ENCODE results near the gene CKS2. TPM values are rescaled to one million over a fixed set of nuclear protein-coding genes. Genes with fewer than 3 reads are reported as not detected.

Gene CKS2
- total and polyA plus RNA-seq, 2 of the 8 experiments (the other 6 are each of a cell fraction or from before 2014, with no cell fraction given): 337 to 689 TPM

- Histone ChIP-seq H2BK5ac (ENCODE audit: low read depth, low read length) (no peak overlapping the region), H3K23ac (ENCODE audit: insufficient read length) (no peak overlapping the region), H2BK120ac (replicated peaks; ENCODE audit: low read depth, low read length) (no peak overlapping the region), H4K20me1 (replicated peaks in 1 of 2; ENCODE audit: control insufficient read depth in 1 of 2, insufficient read depth in 2 of 2, low read length in 2 of 2) (peaks cover 3 to 19% of the 10 kb centered on the region in 2 experiments), H3K18ac (ENCODE audit: extremely low read depth, low read length) (no peak overlapping the region), H3K79me1 (ENCODE audit: low read depth, low read length) (peaks cover 2% of the 10 kb centered on the region), H3K36me3 (ENCODE audit: control insufficient read depth in 2 of 4, insufficient read depth in 4 of 4, low read length in 3 of 4) (peaks cover 49 to 95% (median 78%) of the 10 kb centered on the region in 4 experiments), H3K27me3 (replicated peaks in 1 of 4; ENCODE audit: control insufficient read depth in 3 of 4, extremely low read depth in 1 of 4, insufficient read depth in 3 of 4, low read length in 3 of 4) (no peaks in the 10 kb centered on the region), H3K4ac (replicated peaks; ENCODE audit: insufficient read length, low read depth, low read length) (no peak overlapping the region), H4K8ac (ENCODE audit: extremely low read depth, insufficient read depth, low read length) (no peak overlapping the region), H2AK5ac (ENCODE audit: low read depth, low read length) (no peak overlapping the region), H3K56ac (replicated peaks; ENCODE audit: insufficient read length, low read depth, low read length) (no peak overlapping the region), H3K14ac (ENCODE audit: insufficient read length) (no peak overlapping the region), H3K4me3 (ENCODE audit: extremely low read depth in 1 of 4, insufficient read depth in 2 of 4, low read depth in 3 of 4, low read length in 4 of 4) (no peak overlapping the region), H2BK12ac (ENCODE audit: low read depth, low read length) (no peak overlapping the region), H3K79me2 (ENCODE audit: control insufficient read depth in 1 of 2, insufficient read depth in 2 of 2, low read length in 2 of 2) (no peaks in the 10 kb centered on the region), H2BK15ac (ENCODE audit: low read length) (no peak overlapping the region), H3K27ac (ENCODE audit: low read depth, low read length) (no peak overlapping the region), H2BK20ac (ENCODE audit: low read length) (no peak overlapping the region), H4K5ac (ENCODE audit: insufficient read length, low read depth, low read length) (no peak overlapping the region), H4K91ac (replicated peaks; ENCODE audit: insufficient read length, low read length) (no peak overlapping the region), H3K9ac (replicated peaks in 1 of 4; ENCODE audit: extremely low read depth in 1 of 4, low read depth in 3 of 4, low read length in 3 of 4) (no peak overlapping the region), H2AFZ (ENCODE audit: low read length) (no peak overlapping the region), H3K4me2 (ENCODE audit: insufficient read depth in 1 of 2, low read depth in 2 of 2, low read length in 2 of 2) (no peak overlapping the region), H3K4me1 (replicated peaks in 1 of 4; ENCODE audit: control insufficient read depth in 3 of 4, insufficient read depth in 4 of 4, low read length in 3 of 4) (no peaks in the 10 kb centered on the region), H3K23me2 (ENCODE audit: low read depth, low read length) (no peaks in the 10 kb centered on the region), H3K9me3 (ENCODE audit: insufficient read depth in 2 of 2, low read depth in 1 of 2, low read length in 1 of 2) (no peaks in the 10 kb centered on the region)
- POLR2A ChIA-PET (ENCODE audit: partially characterized antibody): interaction anchor here (0.9 to 1.3 kb wide), 2 partner anchors 15 to 24 kb away, joined by 3 to 4 read pairs; no protein-coding TSS in a partner anchor
- DNase-seq (ENCODE audit: low read depth in 1 of 2, low spot score in 2 of 2) (no peak), FAIRE-seq (no peak)
- 89% methylated on average over 6 of the region's 6 CpGs; no CpG with 5 or more reads in 1 of the 2 experiments for WGBS, 2 experiments (ENCODE audit: extremely low coverage in 1 of 2, insufficient coverage in 1 of 2, insufficient read length in 1 of 2, insufficient replicate concordance in 2 of 2, low coverage in 1 of 2, low lambda C conversion rate in 2 of 2, missing lambda C conversion rate in 1 of 2)
- CTCF ChIA-PET (ENCODE audit: partially characterized antibody): no interaction called here
- TF ChIP-seq TEAD4 (IDR thresholded peaks at IDR 0.05; ENCODE audit: low read depth, low read length) (no peak), HDAC2 (IDR thresholded peaks at IDR 0.05; ENCODE audit: borderline replicate concordance in 1 of 2, low read depth in 2 of 2, low read length in 2 of 2) (no peak), ASH2L (IDR thresholded peaks at IDR 0.05; ENCODE audit: low read length) (no peak), EP300 (IDR thresholded peaks at IDR 0.05; ENCODE audit: borderline replicate concordance in 1 of 2, low read depth in 2 of 2, low read length in 2 of 2) (no peak), NANOG (IDR thresholded peaks at IDR 0.05; ENCODE audit: insufficient read depth, low read depth, low read length, poor library complexity, severe bottlenecking) (no peak), SRF (IDR thresholded peaks at IDR 0.05; ENCODE audit: low read depth, low read length) (no peak), JUN (IDR thresholded peaks at IDR 0.05; ENCODE audit: low read depth, low read length) (no peak), RFX5 (IDR thresholded peaks at IDR 0.05; ENCODE audit: borderline replicate concordance, low read depth, low read length) (no peak), RXRA (IDR thresholded peaks at IDR 0.05; ENCODE audit: insufficient read depth, low read depth, low read length) (no peak), RBBP5 (IDR thresholded peaks at IDR 0.05; ENCODE audit: borderline replicate concordance, low read depth, low read length) (no peak), MAX (IDR thresholded peaks at IDR 0.05) (no peak), SP4 (IDR thresholded peaks at IDR 0.05; ENCODE audit: low read length) (no peak)
These were observed 40.7 kb downstream of the CKS2 start for GRCh38 chr9:89351584-89352300.

Measured in H1 (cell line).